Endothelial cell of umbilical vein (primary cell): Measurements from ENCODE around the gene EXOC6. TPM values are rescaled to one million over a fixed set of nuclear protein-coding genes. Genes with fewer than 3 reads are reported as not detected.

ENCODE experiments used
- BruUV-seq: library from RNA; stranded (reverse); fragments of 400-500 nt; replicated peaks from 2 replicates; lab custom pipeline; 2021; lab: Mats Ljungman, UMichigan
- CTCF ChIA-PET: fragments of 300-600, 350-600 bp; sonication (Branson Sonifier 250); formaldehyde crosslinking; loops from one replicate; lab custom pipeline; 2021; ENCODE audit warnings: antibody characterized with exemption, inconsistent platforms; lab: Charles Lee
- POLR2A ChIA-PET: fragments of 300-600, 350-600 bp; sonication (Branson Sonifier 250); formaldehyde crosslinking; loops from one replicate; lab custom pipeline; 2021; ENCODE audit warnings: antibody characterized with exemption, inconsistent platforms; lab: Charles Lee
- DNase-seq: peaks from one replicate; pipeline ENCODE4 v3.0.0-alpha.2; 2011; ENCODE audit warnings: low read depth, low spot score
- FAIRE-seq: peaks from 2 replicates; lab custom pipeline; 2011; peaks lifted over from hg19 to GRCh38; lab: Jason Lieb, UNC
- H2AFZ ChIP-seq: 2 replicates; pipeline ENCODE4 v1.6.0; 2012; ENCODE audit warnings: low read depth, low read length, control low read depth, inconsistent platforms
- H3K27ac ChIP-seq: 2 replicates; pipeline ENCODE4 v1.5.1; 2011; ENCODE audit warnings: low read depth, mild to moderate bottlenecking, control low read depth, low read length, moderate library complexity; ENCODE audit not compliant: insufficient read depth
- H3K27me3 ChIP-seq, 2 experiments: 2 replicates each; pipeline versions ENCODE4 v1.6.0 to v1.6.1; 2011; ENCODE audit warnings: low read length in 2 of 2, mixed read lengths in 1 of 2; ENCODE audit not compliant: control insufficient read depth in 2 of 2, insufficient read depth in 2 of 2
- H3K36me3 ChIP-seq, 2 experiments: 2 replicates in 1 of 2; 3 replicates in 1 of 2; pipeline ENCODE4 v1.5.1; 2011; ENCODE audit warnings: low read length in 2 of 2, mild to moderate bottlenecking in 1 of 2, moderate library complexity in 1 of 2; ENCODE audit not compliant: control insufficient read depth in 2 of 2, insufficient read depth in 2 of 2; ENCODE audit errors: extremely low read depth in 1 of 2
- H3K4me1 ChIP-seq: 3 replicates; pipeline ENCODE4 v1.5.1; 2011; ENCODE audit warnings: mild to moderate bottlenecking, low read length; ENCODE audit not compliant: control insufficient read depth, insufficient read depth; ENCODE audit errors: extremely low read depth
- H3K4me2 ChIP-seq: 2 replicates; pipeline ENCODE4 v1.6.1; 2011; ENCODE audit warnings: low read length, control low read depth, mixed read lengths; ENCODE audit not compliant: insufficient read depth
- H3K4me3 ChIP-seq, 3 experiments: fragments of 200-600 bp in 1 of 3; sonication (generic), shearing (Covaris generic) in 1 of 3; replicated peaks in 1 of 3; 2 replicates each; pipeline ENCODE4 v1.5.1; 2011 to 2016; ENCODE audit warnings: control low read depth in 3 of 3, low read length in 3 of 3, mild to moderate bottlenecking in 2 of 3, inconsistent platforms in 1 of 3, low read depth in 1 of 3, moderate library complexity in 1 of 3; ENCODE audit not compliant: insufficient read depth in 1 of 3
- H3K79me2 ChIP-seq: 2 replicates; pipeline ENCODE4 v1.6.0; 2012; ENCODE audit warnings: low read length, inconsistent platforms; ENCODE audit not compliant: control insufficient read depth, insufficient read depth
- H3K9ac ChIP-seq: replicated peaks from 2 replicates; pipeline ENCODE3; 2011; ENCODE audit warnings: low read length, control low read depth; ENCODE audit not compliant: insufficient read depth; ENCODE audit errors: extremely low read depth
- H3K9me1 ChIP-seq: replicated peaks from 3 replicates; pipeline ENCODE4 v1.6.0; 2011; ENCODE audit warnings: mild to moderate bottlenecking, low read length; ENCODE audit not compliant: control insufficient read depth, insufficient read depth; ENCODE audit errors: extremely low read depth
- H3K9me3 ChIP-seq: replicated peaks from 2 replicates; pipeline ENCODE4 v1.5.1; 2012; ENCODE audit warnings: low read length, inconsistent platforms; ENCODE audit not compliant: control insufficient read depth, insufficient read depth
- H4K20me1 ChIP-seq: replicated peaks from 2 replicates; pipeline ENCODE3; 2011; ENCODE audit warnings: mild to moderate bottlenecking, low read length; ENCODE audit not compliant: control insufficient read depth, insufficient read depth; ENCODE audit errors: extremely low read depth
- EZH2 ChIP-seq: IDR thresholded peaks from 2 replicates; pipeline ENCODE4 v1.6.1; 2012; ENCODE audit warnings: borderline replicate concordance, low read depth, mild to moderate bottlenecking, moderate library complexity, low read length, inconsistent platforms; ENCODE audit not compliant: severe bottlenecking
- FOS ChIP-seq: IDR thresholded peaks from 2 replicates; pipeline ENCODE4 v1.6.1; 2011; ENCODE audit warnings: mild to moderate bottlenecking, low read length, moderate library complexity, borderline replicate concordance; ENCODE audit not compliant: insufficient read depth
- GATA2 ChIP-seq: IDR thresholded peaks from 2 replicates; pipeline ENCODE4 v1.7.0; 2011; ENCODE audit warnings: low read depth, mild to moderate bottlenecking, moderate library complexity, mixed read lengths, low read length; ENCODE audit not compliant: insufficient read length, insufficient read depth
- JUN ChIP-seq: IDR thresholded peaks from 2 replicates; pipeline ENCODE4 v1.6.1; 2011; ENCODE audit warnings: borderline replicate concordance, low read depth; ENCODE audit not compliant: insufficient read length, insufficient read depth
- MYC ChIP-seq: IDR thresholded peaks from one replicate; pipeline ENCODE4 v1.6.1; 2011; ENCODE audit warnings: mild to moderate bottlenecking, low read depth, low read length
- POLR2A ChIP-seq: IDR thresholded peaks from 2 replicates; pipeline ENCODE4 v1.6.1; 2012; ENCODE audit warnings: low read depth, mild to moderate bottlenecking, control low read depth, low read length
- POLR2AphosphoS5 ChIP-seq: IDR thresholded peaks from 2 replicates; pipeline ENCODE4 v1.6.1; 2012; ENCODE audit warnings: low read depth, mild to moderate bottlenecking, control low read depth, low read length, moderate library complexity; ENCODE audit not compliant: insufficient read depth
- dilution Hi-C: fragments of 300-500 bp; cut with MboI; formaldehyde crosslinking; loops from one replicate; pipeline ENCODE4 v1.15.0; 2019; ENCODE audit warnings: low sequenced_read_pairs; ENCODE audit not compliant: extremely low pct_ligation_motif_present
- intact Hi-C: fragments of 100-400 bp; cut with micrococcal nuclease; formaldehyde crosslinking; loops from one replicate; pipeline ENCODE4 v1.10.0; 2022
- polyA plus RNA-seq, 4 experiments: library from polyadenylated mRNA; depleted of rRNA in 3 of 4; stranded (reverse) in 3 of 4; unstranded in 1 of 4; fragments of >200 nt; gene quantifications; 2 replicates each; pipeline versions ENCODE4 v1.2.1 to v1.2.3, GENCODE V29; 2011 to 2012; ENCODE audit warnings: missing spikeins in 1 of 4
- total RNA-seq: library from RNA; stranded (reverse); gene quantifications from 2 replicates; pipeline ENCODE4 v1.2.3, GENCODE V29; 2021
- TF ChIP-seq, protein P1 (sequence below): IDR thresholded peaks from 2 replicates; pipeline ENCODE4 v1.6.1; 2011; ENCODE audit not compliant: insufficient read depth, insufficient read length
- TF ChIP-seq, protein P2 (sequence below), 2 donors: IDR thresholded peaks; 1 replicate in 1 of 2; 2 replicates in 1 of 2; pipeline ENCODE4 v1.5.1; 2011; ENCODE audit warnings: low read length in 2 of 2, mild to moderate bottlenecking in 2 of 2, moderate library complexity in 2 of 2, control low read depth in 1 of 2, inconsistent platforms in 1 of 2, low read depth in 1 of 2; ENCODE audit not compliant: insufficient read depth in 1 of 2; ENCODE audit errors: extremely low read depth in 1 of 2

EXOC6 gene
- total and polyA plus RNA-seq, 2 donors (not counting 3 experiments of a cell fraction or from before 2014, with no cell fraction given) = 72.6 to 108 TPM

DNA sequence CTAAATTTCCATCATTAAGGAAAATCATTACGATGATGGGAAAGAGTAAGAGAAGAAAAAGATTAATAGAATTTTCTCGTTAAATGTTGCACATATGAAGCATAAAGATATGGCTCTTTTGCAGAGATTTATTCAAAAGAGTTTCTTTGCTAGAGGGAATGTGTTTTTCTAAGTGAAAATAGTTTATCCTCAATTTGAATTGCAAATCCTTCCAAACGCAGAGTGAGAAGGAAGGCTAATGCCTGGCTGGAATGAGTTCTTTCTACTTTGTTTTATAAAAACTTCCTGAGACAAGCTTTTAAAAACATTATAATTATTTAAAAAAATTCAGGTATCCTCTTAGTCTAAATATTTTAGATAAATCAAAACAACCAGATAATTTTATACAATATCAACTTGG, 239.5 kb downstream of the EXOC6 start:
- no TSS peak for BruUV-seq
- Histone ChIP-seq H3K79me2 (no peaks in the 10 kb centered on the region), H3K9ac (no peak overlapping the region), H4K20me1 (no peaks in the 10 kb centered on the region), H3K27ac (no peak overlapping the region), H3K9me3 (no peaks in the 10 kb centered on the region), H3K4me1 (no peaks in the 10 kb centered on the region), H3K4me2 (no peak overlapping the region), H2AFZ (no peak overlapping the region), H3K36me3 (no peaks in the 10 kb centered on the region), H3K4me3 (no peak overlapping the region), H3K9me1 (no peaks in the 10 kb centered on the region), H3K27me3 (peaks cover 6 to 8% of the 10 kb centered on the region in 2 experiments)
- dilution Hi-C loops = no loop called here
- ChIA-PET POLR2A (no interaction called here), CTCF (interaction anchor here (0.6 to 1.0 kb wide), 3 partner anchors 10 to 240 kb away, joined by 3 read pairs; partner anchors contain the start of gene EXOC6)
- DNase-seq = no peak
- intact Hi-C loops = no loop called here
- FAIRE-seq = no peak
- TF ChIP-seq GATA2 (no peak), JUN (no peak), MYC (no peak), EZH2 (no peak), POLR2A (no peak), FOS (no peak), POLR2AphosphoS5 (no peak)
- TF ChIP-seq, protein P1, sequence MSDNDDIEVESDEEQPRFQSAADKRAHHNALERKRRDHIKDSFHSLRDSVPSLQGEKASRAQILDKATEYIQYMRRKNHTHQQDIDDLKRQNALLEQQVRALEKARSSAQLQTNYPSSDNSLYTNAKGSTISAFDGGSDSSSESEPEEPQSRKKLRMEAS = no peak
- TF ChIP-seq, protein P2, sequence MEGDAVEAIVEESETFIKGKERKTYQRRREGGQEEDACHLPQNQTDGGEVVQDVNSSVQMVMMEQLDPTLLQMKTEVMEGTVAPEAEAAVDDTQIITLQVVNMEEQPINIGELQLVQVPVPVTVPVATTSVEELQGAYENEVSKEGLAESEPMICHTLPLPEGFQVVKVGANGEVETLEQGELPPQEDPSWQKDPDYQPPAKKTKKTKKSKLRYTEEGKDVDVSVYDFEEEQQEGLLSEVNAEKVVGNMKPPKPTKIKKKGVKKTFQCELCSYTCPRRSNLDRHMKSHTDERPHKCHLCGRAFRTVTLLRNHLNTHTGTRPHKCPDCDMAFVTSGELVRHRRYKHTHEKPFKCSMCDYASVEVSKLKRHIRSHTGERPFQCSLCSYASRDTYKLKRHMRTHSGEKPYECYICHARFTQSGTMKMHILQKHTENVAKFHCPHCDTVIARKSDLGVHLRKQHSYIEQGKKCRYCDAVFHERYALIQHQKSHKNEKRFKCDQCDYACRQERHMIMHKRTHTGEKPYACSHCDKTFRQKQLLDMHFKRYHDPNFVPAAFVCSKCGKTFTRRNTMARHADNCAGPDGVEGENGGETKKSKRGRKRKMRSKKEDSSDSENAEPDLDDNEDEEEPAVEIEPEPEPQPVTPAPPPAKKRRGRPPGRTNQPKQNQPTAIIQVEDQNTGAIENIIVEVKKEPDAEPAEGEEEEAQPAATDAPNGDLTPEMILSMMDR (IDR thresholded peaks at IDR 0.05; ENCODE audit: extremely low read depth in 1 of 2, insufficient read depth in 1 of 2, low read depth in 1 of 2, low read length in 2 of 2) = no peak
